GDM1 (cell line): ENCODE measurements around the gene WFDC5.
A peak's percentile ranks its signal among the peaks of the same experiment; 100 is the strongest.

ENCODE experiments used
- DNase-seq: peaks from one replicate; lab custom pipeline; 2025; lab: John Stamatoyannopoulos, UW

Gene WFDC5

GRCh38 chr20:45115386-45115774 lies 406 bp upstream of the WFDC5 start:
- no peak for DNase-seq

GRCh38 chr20:45113865-45114264 lies 1.1 kb downstream of the WFDC5 start:
- DNase-seq, result no peak

- no peak for DNase-seq
Observed at GRCh38 chr20:45112754-45113153, 2.2 kb downstream of the WFDC5 start.

GRCh38 chr20:45111799-45112471 lies 3.0 kb downstream of the WFDC5 start:
- no peak for DNase-seq

DNA sequence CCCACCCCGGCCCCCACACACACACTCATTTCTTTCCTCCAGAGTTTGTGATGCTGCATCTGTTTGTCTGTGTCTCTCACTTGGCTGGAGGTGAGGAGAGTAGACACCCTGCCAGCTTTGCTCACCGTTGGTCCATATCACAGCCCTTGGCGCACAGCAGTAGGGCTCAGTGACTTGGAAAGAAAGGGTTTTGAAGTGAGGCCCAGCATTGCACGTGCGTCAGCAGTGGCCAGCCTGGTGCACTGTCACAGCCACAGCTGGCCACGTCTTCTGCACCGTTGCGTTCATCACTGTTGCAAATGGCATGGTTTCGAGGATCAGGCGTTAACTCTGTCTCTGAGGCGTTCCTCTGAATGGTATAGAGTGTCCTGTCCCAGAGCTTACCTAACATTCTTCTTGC lies 3.7 kb downstream of the WFDC5 start:
- no peak for DNase-seq

DNA sequence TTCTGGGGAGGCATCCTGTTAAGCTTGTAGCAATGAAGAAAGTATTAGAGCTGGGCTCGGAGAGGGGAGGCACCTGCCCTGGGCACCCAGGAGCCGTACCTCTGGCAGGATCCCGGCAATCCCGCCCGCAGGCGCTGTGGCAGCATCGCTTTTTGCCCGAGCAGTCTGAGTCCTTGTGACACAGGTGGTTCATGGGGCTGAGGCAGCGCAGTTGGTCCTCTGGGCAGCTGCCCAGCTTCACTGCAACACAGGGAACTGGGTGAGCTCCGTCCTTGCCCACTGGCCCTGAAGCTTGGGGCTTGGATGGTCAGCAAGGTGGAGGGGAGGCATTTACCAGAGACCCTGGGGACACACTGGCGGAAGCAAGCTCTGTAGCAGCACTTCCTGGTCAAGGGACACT lies 4.7 kb downstream of the WFDC5 start:
- no peak for DNase-seq

- DNase-seq, result no peak
Observed at GRCh38 chr20:45109634-45110033, 5.3 kb downstream of the WFDC5 start.

- no peak for DNase-seq
Observed at GRCh38 chr20:45105317-45105716, 9.7 kb downstream of the WFDC5 start.

- no peak for DNase-seq
Observed at GRCh38 chr20:45104786-45105185, 10.2 kb downstream of the WFDC5 start.

DNA sequence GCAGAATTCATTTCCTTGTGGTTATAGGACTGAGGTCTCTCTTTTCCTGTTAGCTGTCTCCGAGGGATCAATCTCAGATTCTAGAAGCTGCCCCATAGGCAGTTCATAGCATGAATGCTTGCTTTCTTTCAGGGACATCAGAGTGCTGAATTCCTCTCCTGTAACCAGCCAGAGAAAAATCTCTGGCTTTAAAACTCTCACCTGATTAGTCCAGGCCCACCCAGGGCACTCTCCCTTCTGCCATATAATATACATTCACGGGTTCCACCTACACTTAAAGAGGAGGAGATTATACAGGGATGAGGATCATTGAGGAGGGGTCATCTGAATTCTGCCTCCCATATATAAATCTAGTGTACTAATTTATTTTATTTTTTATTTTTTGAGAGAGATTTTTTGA lies 11.9 kb downstream of the WFDC5 start:
- no peak for DNase-seq

- no peak for DNase-seq
Observed at GRCh38 chr20:45101333-45101850, 13.6 kb downstream of the WFDC5 start.

DNA sequence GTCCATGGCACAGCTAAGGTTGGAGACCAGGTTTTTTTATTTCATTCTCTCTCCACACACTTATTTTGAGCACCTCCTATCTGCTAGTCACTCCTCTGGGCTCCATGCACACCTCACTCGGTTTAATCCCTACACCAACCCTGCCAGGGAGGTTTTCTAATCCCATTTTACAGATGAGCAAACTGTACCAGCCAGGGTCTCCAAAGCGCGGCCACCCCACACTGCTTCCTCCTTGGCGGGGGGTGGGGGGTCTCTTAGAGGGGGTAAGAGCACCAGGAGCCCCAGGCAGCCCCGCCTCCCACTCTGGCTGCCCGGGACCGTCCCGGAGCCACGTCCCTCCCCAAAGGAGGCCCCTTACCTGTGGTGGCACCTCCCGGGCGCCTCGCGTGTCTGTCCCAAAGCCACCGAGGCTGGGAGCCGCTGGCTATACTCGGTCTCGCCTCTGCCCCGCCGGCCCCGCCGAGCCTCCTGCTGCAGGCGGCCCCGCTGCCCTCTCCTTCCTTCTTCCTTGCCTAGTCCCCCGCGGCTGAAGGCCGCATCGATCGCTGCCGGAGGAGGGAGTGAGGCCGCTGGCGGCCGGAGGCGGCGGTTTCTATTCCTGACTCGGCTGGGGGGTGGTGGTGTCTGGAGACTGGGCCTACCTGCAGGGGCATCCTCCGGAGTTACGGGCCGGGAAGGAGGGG lies 14.3 kb downstream of the WFDC5 start, which contains the start of gene KCNS1:
Gene KCNS1, minus strand, starts transcription at position 565 of the 683 bp plus-strand sequence. CDS start 1,891 bp downstream, outside the sequence.
- no peak for DNase-seq

DNA sequence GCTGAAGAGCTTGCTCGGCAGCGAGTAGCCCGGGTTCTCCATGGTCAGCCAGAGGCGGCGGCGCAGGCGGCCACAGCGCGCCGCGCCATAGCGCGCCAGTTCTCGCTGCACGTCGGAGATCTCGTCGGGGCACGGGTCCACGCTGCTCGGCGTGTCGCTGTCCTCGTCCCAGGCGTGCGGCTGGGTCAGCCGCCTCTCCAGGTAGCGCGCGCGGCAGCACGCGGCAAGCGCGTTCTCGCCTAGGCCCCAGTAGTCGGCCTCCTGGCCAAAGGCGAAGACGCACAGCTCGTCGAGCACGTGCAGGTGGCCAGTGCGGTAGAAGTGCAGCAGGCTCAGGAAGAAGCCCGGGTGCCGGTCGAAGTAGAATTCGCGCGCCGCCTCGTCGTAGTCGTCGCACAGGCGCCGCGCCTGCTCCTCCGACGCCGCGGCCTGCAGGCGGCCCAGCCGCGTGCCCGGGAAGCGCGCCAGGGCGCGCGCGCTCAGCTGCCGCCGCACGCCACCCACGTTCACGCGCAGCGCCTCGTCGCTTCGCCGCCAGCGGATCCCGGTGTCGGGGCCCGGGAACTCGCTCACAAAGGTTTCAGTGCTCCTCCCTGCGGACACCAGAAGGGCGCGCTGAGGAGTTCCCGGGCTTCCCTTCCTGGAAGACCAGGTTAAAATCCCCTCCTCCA lies 16.7 kb downstream of the WFDC5 start:
- no peak for DNase-seq

DNA sequence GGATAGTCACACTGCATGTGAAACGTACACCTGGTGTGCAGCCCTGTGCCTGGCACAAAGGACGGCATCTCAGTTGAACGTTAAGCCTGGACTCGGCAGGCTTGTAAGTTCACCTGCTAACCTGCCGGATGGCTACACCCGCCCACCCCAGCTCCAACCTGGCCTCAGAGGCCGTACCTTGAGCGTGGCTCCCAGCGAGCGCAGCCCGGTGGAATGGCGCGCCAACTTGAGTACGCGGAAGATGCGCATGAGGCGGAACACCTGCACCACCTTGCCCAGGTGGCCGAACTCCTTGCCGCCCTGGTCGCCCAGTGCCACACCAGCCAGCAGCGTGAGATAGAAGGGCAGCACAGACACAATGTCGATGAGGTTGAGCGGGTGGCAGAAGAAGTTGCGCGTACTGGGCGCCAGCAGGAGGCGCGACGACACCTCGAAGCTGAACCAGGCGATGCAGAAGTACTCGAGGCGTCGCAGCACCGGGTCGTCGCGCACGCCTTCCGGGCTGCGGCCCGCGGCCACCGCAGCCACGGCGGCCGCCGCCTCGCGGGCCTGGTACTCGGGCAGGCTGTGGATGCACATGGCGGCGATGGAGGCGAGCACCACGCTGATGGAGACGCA lies 17.4 kb downstream of the WFDC5 start:
- no peak for DNase-seq

- no peak for DNase-seq
Observed at GRCh38 chr20:45096781-45097180, 18.2 kb downstream of the WFDC5 start.

GRCh38 chr20:45095805-45096238 lies 19.2 kb downstream of the WFDC5 start:
- DNase-seq, result peak; percentile 9

- DNase-seq, result no peak
Observed at GRCh38 chr20:45094864-45095574, 20.0 kb downstream of the WFDC5 start.

- no peak for DNase-seq
Observed at GRCh38 chr20:45094201-45094600, 20.8 kb downstream of the WFDC5 start.

GRCh38 chr20:45092898-45093297 lies 22.1 kb downstream of the WFDC5 start:
- DNase-seq, result no peak

DNA sequence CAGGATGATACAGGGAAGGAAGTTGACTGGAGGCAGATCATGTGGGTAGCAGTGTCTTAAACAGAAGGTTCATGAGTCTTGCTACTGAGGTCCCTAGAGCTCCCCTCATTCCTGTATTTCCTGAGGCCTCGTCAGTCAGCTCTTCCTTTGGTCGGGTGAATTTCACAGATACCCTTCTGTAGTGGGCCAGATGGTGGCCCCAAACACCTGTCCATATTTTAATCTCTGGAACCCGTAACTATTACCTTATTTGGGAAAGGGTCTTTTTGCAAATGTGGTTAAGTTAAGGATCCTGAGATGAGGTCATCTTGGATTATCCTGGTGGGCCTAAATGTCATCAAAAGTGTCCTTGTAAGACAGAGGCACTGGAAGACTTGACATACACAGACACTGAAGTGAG lies 23.6 kb downstream of the WFDC5 start:
- DNase-seq, result no peak

- no peak for DNase-seq
Observed at GRCh38 chr20:45090481-45090880, 24.5 kb downstream of the WFDC5 start.

- no peak for DNase-seq
Observed at GRCh38 chr20:45088247-45088646, 26.7 kb downstream of the WFDC5 start.
